A549 (cell line): ENCODE data around the gene SATB2. TPM values are rescaled to one million over a fixed set of nuclear protein-coding genes. Genes with fewer than 3 reads are reported as not detected.

Source experiments
- ATAC-seq, 2 experiments: fragments of 200-7000 bp in 1 of 2; fragments of >200 bp in 1 of 2; cut with Nextera tagmentation in 1 of 2; cut with Tn5 transposase in 1 of 2; 3 replicates each; pipeline versions ENCODE4 v1.8.0 to v1.9.1; 2018 to 2020; ENCODE audit warnings: mild to moderate bottlenecking in 1 of 2, moderate library complexity in 1 of 2
- CTCF ChIA-PET: fragments of 300-600 bp; sonication (Branson Sonifier 250); formaldehyde crosslinking; extraction: SDS; loops from one replicate; lab custom pipeline; 2021; ENCODE audit warnings: antibody characterized with exemption, inconsistent platforms; lab: Yijun Ruan, JAX
- POLR2A ChIA-PET: fragments of 350-600 bp; formaldehyde crosslinking; extraction: SDS; loops from one replicate; lab custom pipeline; 2021; ENCODE audit warnings: antibody characterized with exemption, inconsistent platforms; lab: Yijun Ruan, JAX
- DNase-seq, 2 experiments: peaks; one replicate each; pipeline versions ENCODE4 v3.0.0 to v3.0.0-alpha.2; 2011 to 2016; ENCODE audit warnings: low read depth in 1 of 2, low spot score in 1 of 2
- FAIRE-seq: peaks from 2 replicates; lab custom pipeline; 2011; peaks lifted over from hg19 to GRCh38; lab: Jason Lieb, UNC
- H3K27ac ChIP-seq, 2 experiments: fragments of >200 bp; sonication (Bioruptor Twin); formaldehyde crosslinking; 3 replicates each; pipeline ENCODE4 v1.5.1; 2016 to 2017
- H3K4me1 ChIP-seq: fragments of >200 bp; sonication (Bioruptor Twin); formaldehyde crosslinking; 3 replicates; pipeline ENCODE4 v1.6.1; 2016
- H3K4me2 ChIP-seq: fragments of >200 bp; sonication (Bioruptor Twin); formaldehyde crosslinking; 3 replicates; pipeline ENCODE4 v1.6.1; 2016
- H3K4me3 ChIP-seq: fragments of >200 bp; sonication (Bioruptor Twin); formaldehyde crosslinking; 3 replicates; pipeline ENCODE4 v1.5.1; 2016
- H3K9me3 ChIP-seq: fragments of >200 bp; sonication (Bioruptor Twin); formaldehyde crosslinking; 3 replicates; pipeline ENCODE4 v1.6.1; 2016
- EP300 ChIP-seq, 2 experiments: fragments of >200 bp; sonication (Bioruptor Twin); formaldehyde crosslinking; IDR thresholded peaks; 2 replicates in 1 of 2; 3 replicates in 1 of 2; pipeline ENCODE4 v1.6.1; 2016 to 2017
- ESRRA ChIP-seq: fragments of 150-350 bp; IDR thresholded peaks from 2 replicates; pipeline ENCODE4 v1.6.1; 2014; ENCODE audit warnings: mild to moderate bottlenecking, low read length, borderline replicate concordance
- GATA3 ChIP-seq: IDR thresholded peaks from 2 replicates; pipeline ENCODE4 v1.6.1; 2012; ENCODE audit warnings: borderline replicate concordance
- RNF2 ChIP-seq: fragments of 200-600 bp; sonication (generic); IDR thresholded peaks from 2 replicates; pipeline ENCODE4 v1.6.1; 2016; ENCODE audit warnings: low read depth, mild to moderate bottlenecking, antibody characterized with exemption, moderate library complexity, borderline replicate concordance
- TFCP2L1 ChIP-seq: fragments of 250-450 bp; sonication (Bioruptor Pico); IDR thresholded peaks from 2 replicates; pipeline ENCODE4 v1.5.0; 2021; ENCODE audit warnings: mild to moderate bottlenecking
- ZSCAN20 ChIP-seq: fragments of 250-450 bp; sonication (Bioruptor Pico); IDR thresholded peaks from 2 replicates; pipeline ENCODE4 v1.8.0; 2022; ENCODE audit warnings: mild to moderate bottlenecking, moderate library complexity
- WGBS: methylation state at CpG from one replicate; pipeline ENCODE4 v1.1.6; 2017; ENCODE audit errors: missing lambda C conversion rate; 5-methylcytosine and 5-hydroxymethylcytosine counted together
- polyA plus RNA-seq, 4 experiments: library from polyadenylated mRNA; depleted of rRNA in 3 of 4; stranded (reverse); fragments of >200 nt; fragmentation: RNase III in 1 of 4; extraction: RNeasy Plus Mini Kit Qiagen cat#74134 plus additional on column Dnase treatment in 1 of 4; gene quantifications; 2 replicates in 3 of 4; 3 replicates in 1 of 4; pipeline ENCODE4 v1.2.3, GENCODE V29; 2011 to 2017
- TF ChIP-seq, protein P1 (sequence below): fragments of 250-450 bp; sonication (Bioruptor Pico); IDR thresholded peaks from 2 replicates; pipeline ENCODE4 v1.5.0; 2021; ENCODE audit warnings: mild to moderate bottlenecking, moderate library complexity, borderline replicate concordance
- TF ChIP-seq, protein P2 (sequence below): fragments of 150-350 bp; IDR thresholded peaks from 2 replicates; pipeline ENCODE4 v1.6.1; 2014; ENCODE audit warnings: low read depth, mild to moderate bottlenecking, low read length
- TF ChIP-seq, protein P3 (sequence below): fragments of 250-450 bp; sonication (Bioruptor Pico); IDR thresholded peaks from 2 replicates; pipeline ENCODE4 v1.5.0; 2020; ENCODE audit warnings: low read depth, mild to moderate bottlenecking, moderate library complexity
- TF ChIP-seq, protein P4 (sequence below): fragments of 200-600 bp; sonication (generic); IDR thresholded peaks from 2 replicates; pipeline ENCODE4 v1.6.1; 2016; ENCODE audit warnings: antibody characterized with exemption, mild to moderate bottlenecking, moderate library complexity

SATB2 gene
- polyA plus RNA-seq, 2 of the 4 experiments (the other 2 are of a cell fraction), result 1.9 to 3.4 TPM

DNA sequence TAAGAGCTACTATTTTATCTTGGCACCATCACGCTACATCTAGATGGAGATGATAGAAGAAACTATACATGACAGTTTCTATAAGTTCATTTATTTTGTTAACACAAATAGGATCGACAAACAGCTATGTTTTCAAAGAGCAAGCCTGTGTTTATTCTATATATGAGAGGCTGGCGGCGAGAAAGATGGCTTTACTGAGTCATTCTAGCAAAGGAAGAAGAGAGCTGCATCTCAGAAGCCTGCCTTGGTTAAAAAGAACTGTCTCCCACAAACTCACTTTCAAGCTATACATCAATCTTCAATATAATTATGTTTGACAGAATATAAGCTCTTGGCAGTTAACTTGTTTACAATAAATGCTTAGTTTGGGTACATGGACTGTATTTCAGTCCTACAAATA lies 13.0 kb downstream of the SATB2 start:
- 84% methylated on average over 4 of the region's 4 CpGs for WGBS
- CTCF ChIA-PET, result interaction anchor here (2.0 kb wide), 1 partner anchor 14 kb away, joined by 4 read pairs; no protein-coding TSS in a partner anchor
- DNase-seq (no peak), ATAC-seq (no peak)
- TF ChIP-seq, protein P1, sequence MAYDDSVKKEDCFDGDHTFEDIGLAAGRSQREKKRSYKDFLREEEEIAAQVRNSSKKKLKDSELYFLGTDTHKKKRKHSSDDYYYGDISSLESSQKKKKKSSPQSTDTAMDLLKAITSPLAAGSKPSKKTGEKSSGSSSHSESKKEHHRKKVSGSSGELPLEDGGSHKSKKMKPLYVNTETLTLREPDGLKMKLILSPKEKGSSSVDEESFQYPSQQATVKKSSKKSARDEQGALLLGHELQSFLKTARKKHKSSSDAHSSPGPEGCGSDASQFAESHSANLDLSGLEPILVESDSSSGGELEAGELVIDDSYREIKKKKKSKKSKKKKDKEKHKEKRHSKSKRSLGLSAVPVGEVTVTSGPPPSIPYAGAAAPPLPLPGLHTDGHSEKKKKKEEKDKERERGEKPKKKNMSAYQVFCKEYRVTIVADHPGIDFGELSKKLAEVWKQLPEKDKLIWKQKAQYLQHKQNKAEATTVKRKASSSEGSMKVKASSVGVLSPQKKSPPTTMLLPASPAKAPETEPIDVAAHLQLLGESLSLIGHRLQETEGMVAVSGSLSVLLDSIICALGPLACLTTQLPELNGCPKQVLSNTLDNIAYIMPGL (CRISPR knock-in tag), result no peak
- TF ChIP-seq, all 56 proteins: peak for 0
- Histone ChIP-seq H3K4me1 (no peaks in the 10 kb centered on the region), H3K9me3 (no peaks in the 10 kb centered on the region), H3K4me3 (no peak overlapping the region), H3K27ac (no peak overlapping the region), H3K4me2 (no peak overlapping the region)
- POLR2A ChIA-PET, result no interaction called here
- FAIRE-seq, result no peak

DNA sequence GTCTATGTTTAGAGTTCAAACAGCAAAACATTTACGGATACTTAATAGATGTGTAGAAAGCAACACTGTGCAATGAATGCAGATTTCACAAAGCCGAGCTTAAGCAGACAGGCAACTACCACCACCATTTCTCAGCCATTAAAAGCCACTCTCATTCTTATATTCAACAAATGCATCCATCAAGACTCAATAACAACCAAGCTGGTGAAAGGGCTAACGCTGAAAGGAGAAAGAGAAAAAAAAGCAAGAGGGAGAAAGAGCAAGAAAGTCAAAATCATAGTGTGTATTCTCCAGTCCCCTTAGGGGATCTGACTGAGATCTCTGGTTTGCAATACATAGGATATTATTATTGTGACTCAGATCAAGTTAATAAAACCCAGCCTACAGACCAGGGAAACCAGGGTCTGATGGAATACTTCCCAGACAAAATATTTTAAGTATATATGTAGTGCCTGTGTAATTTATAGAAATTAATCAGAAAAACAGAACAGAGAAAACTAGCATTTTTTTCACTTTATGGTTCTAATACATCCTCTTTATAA lies 14.1 kb downstream of the SATB2 start:
- no peak overlapping the region for H3K27ac ChIP-seq
- WGBS, result 60% methylated on average over 3 of the region's 3 CpGs
- H3K4me2 ChIP-seq, result no peak overlapping the region
- no peak for FAIRE-seq
- CTCF ChIA-PET, result no interaction called here
- POLR2A ChIA-PET, result no interaction called here
- no peaks in the 10 kb centered on the region for H3K4me1 ChIP-seq
- H3K9me3 ChIP-seq, result no peaks in the 10 kb centered on the region
- DNase-seq, result no peak
- TF ChIP-seq, protein P1 (CRISPR knock-in tag), result no peak
- TF ChIP-seq TFCP2L1 (CRISPR knock-in tag) (no peak), ZSCAN20 (CRISPR knock-in tag) (no peak), ESRRA (no peak), EP300 (IDR thresholded peaks at IDR 0.05) (no peak)
- no peak for ATAC-seq
- no peak overlapping the region for H3K4me3 ChIP-seq

DNA sequence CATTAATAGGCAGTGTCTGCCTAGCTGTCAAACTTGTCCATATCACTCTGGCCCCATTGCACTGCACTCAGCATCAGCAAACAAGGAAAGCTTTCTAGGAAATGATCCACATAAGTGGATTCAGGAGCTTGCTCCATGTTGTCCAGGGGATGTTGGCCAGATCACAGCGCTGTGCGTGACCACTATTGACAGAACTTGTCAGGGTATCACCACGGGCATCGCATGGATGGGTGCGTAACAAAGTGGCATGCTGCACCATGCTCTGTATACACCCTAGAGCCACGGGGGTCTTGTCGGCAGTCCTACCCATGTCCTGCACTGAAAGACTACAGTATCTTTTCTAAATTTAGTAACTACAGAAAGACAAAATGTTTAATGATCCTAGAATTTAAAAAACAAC lies 15.6 kb downstream of the SATB2 start:
- Histone ChIP-seq H3K4me2 (no peak overlapping the region), H3K27ac (no peak overlapping the region), H3K4me3 (no peak overlapping the region), H3K9me3 (no peaks in the 10 kb centered on the region), H3K4me1 (no peaks in the 10 kb centered on the region)
- CTCF ChIA-PET, result interaction anchor here (1.2 kb wide), 1 partner anchor 8 kb away, joined by 3 read pairs; no protein-coding TSS in a partner anchor
- POLR2A ChIA-PET, result no interaction called here
- DNase-seq (no peak), ATAC-seq (no peak), FAIRE-seq (no peak)
- WGBS, result 96% methylated on average over 6 of the region's 7 CpGs
- TF ChIP-seq, protein P2, sequence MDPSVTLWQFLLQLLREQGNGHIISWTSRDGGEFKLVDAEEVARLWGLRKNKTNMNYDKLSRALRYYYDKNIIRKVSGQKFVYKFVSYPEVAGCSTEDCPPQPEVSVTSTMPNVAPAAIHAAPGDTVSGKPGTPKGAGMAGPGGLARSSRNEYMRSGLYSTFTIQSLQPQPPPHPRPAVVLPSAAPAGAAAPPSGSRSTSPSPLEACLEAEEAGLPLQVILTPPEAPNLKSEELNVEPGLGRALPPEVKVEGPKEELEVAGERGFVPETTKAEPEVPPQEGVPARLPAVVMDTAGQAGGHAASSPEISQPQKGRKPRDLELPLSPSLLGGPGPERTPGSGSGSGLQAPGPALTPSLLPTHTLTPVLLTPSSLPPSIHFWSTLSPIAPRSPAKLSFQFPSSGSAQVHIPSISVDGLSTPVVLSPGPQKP, result no peak
- TF ChIP-seq, protein P3, sequence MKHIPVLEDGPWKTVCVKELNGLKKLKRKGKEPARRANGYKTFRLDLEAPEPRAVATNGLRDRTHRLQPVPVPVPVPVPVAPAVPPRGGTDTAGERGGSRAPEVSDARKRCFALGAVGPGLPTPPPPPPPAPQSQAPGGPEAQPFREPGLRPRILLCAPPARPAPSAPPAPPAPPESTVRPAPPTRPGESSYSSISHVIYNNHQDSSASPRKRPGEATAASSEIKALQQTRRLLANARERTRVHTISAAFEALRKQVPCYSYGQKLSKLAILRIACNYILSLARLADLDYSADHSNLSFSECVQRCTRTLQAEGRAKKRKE (CRISPR knock-in tag), result no peak

DNA sequence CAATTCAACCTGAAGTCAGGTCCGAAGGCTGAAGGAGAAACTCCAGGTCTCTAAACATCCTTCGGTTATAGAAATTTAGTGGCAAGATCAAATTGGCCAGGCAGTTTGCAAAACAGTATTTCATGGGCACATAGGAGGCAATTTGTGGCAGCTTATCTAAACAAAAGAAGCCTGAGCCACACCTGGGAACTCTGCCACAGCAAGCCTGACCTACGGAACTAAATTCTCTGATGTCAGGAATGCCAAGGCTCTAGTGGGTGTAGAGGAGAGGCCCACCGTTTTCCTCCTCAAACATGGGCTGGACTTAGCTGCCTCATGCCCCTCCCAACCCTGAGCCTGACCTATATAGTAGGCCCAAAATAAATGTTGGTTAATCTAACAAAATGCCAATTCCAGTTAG lies 16.0 kb downstream of the SATB2 start:
- no peaks in the 10 kb centered on the region for H3K4me1 ChIP-seq
- ChIA-PET CTCF (interaction anchor here (0.6 kb wide), 1 partner anchor 813 kb away, joined by 3 read pairs; no protein-coding TSS in a partner anchor), POLR2A (no interaction called here)
- ATAC-seq, result no peak
- H3K4me3 ChIP-seq, result no peak overlapping the region
- no peak overlapping the region for H3K27ac ChIP-seq
- WGBS, result 91% methylated on average over 4 of the region's 4 CpGs
- H3K4me2 ChIP-seq, result no peak overlapping the region
- no peak for FAIRE-seq
- TF ChIP-seq GATA3 (no peak), RNF2 (no peak)
- TF ChIP-seq, protein P4, sequence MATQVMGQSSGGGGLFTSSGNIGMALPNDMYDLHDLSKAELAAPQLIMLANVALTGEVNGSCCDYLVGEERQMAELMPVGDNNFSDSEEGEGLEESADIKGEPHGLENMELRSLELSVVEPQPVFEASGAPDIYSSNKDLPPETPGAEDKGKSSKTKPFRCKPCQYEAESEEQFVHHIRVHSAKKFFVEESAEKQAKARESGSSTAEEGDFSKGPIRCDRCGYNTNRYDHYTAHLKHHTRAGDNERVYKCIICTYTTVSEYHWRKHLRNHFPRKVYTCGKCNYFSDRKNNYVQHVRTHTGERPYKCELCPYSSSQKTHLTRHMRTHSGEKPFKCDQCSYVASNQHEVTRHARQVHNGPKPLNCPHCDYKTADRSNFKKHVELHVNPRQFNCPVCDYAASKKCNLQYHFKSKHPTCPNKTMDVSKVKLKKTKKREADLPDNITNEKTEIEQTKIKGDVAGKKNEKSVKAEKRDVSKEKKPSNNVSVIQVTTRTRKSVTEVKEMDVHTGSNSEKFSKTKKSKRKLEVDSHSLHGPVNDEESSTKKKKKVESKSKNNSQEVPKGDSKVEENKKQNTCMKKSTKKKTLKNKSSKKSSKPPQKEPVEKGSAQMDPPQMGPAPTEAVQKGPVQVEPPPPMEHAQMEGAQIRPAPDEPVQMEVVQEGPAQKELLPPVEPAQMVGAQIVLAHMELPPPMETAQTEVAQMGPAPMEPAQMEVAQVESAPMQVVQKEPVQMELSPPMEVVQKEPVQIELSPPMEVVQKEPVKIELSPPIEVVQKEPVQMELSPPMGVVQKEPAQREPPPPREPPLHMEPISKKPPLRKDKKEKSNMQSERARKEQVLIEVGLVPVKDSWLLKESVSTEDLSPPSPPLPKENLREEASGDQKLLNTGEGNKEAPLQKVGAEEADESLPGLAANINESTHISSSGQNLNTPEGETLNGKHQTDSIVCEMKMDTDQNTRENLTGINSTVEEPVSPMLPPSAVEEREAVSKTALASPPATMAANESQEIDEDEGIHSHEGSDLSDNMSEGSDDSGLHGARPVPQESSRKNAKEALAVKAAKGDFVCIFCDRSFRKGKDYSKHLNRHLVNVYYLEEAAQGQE, result no peak
- DNase-seq, result no peak
- no peaks in the 10 kb centered on the region for H3K9me3 ChIP-seq
